Measurements from ENCODE around the gene KLF11. TPM values are rescaled to one million over a fixed set of nuclear protein-coding genes. Genes with fewer than 3 reads are reported as not detected.

Gene KLF11
- total RNA-seq (10 to 100 TPM; 10.2 to 11.2 TPM), polyA plus RNA-seq (ENCODE audit: insufficient read length in 2 of 2) (10 to 100 TPM; 11.7 to 13.3 TPM)
- long read RNA-seq, donor 1, full-length matches to known transcripts: 2 of 2 reads
- long read RNA-seq, donor 1, partial matches to known transcripts: 0 of 2 reads
- long read RNA-seq, donor 1, other reads (novel, unspliced or antisense): 0 of 2 reads
- long read RNA-seq, donor 2, full-length matches to known transcripts: 3 of 3 reads
- long read RNA-seq, donor 2, partial matches to known transcripts: 0 of 3 reads
- long read RNA-seq, donor 2, other reads (novel, unspliced or antisense): 0 of 3 reads
- long read RNA-seq, donor 3, full-length matches to known transcripts: 2 of 2 reads
- long read RNA-seq, donor 3, partial matches to known transcripts: 0 of 2 reads
- long read RNA-seq, donor 3, other reads (novel, unspliced or antisense): 0 of 2 reads
- long read RNA-seq, donor 4, full-length matches to known transcripts: 2 of 2 reads
- long read RNA-seq, donor 4, partial matches to known transcripts: 0 of 2 reads
- long read RNA-seq, donor 4, other reads (novel, unspliced or antisense): 0 of 2 reads

- peak within 1 kb of the TSS; percentile 71 for H3K4me3 ChIP-seq (ENCODE audit: low read depth, low read length)
- H3K27ac ChIP-seq (ENCODE audit: low read depth, low read length): peak within 1 kb of the TSS; percentile 88
- WGBS (ENCODE audit: insufficient coverage): under 1% methylated on average over 98 of the region's 104 CpGs
- H3K4me1 ChIP-seq (ENCODE audit: control insufficient read depth, insufficient read depth, low read length): peaks cover 47% of the 10 kb centered on the region
- H3K27me3 ChIP-seq (ENCODE audit: control insufficient read depth, insufficient read depth, low read length): no peaks in the 10 kb centered on the region
- H3K36me3 ChIP-seq (ENCODE audit: control insufficient read depth, insufficient read depth, low read length): peaks cover 14% of the 10 kb centered on the region
- peak in 4 of 6 donors; percentile 69 to 96 (median 90) for DNase-seq (ENCODE audit: low read depth in 4 of 6, low spot score in 6 of 6)
- no peaks in the 10 kb centered on the region for H3K9me3 ChIP-seq (ENCODE audit: control insufficient read depth, insufficient read depth, low read length)
Measured at GRCh38 chr2:10043256-10043905, at the start of gene KLF11. TSS of gene KLF11 (plus strand) at chr2:10043550. CDS start at chr2:10043717, 167 bp downstream.

- H3K4me3 ChIP-seq (ENCODE audit: low read depth, low read length): no peak overlapping the region
- DNase-seq (ENCODE audit: low read depth in 4 of 6, low spot score in 6 of 6): no peak
- no peaks in the 10 kb centered on the region for H3K4me1 ChIP-seq (ENCODE audit: control insufficient read depth, insufficient read depth, low read length)
- WGBS (ENCODE audit: insufficient coverage): 94% methylated on average over 11 of the region's 11 CpGs
- H3K27me3 ChIP-seq (ENCODE audit: control insufficient read depth, insufficient read depth, low read length): no peaks in the 10 kb centered on the region
- H3K9me3 ChIP-seq (ENCODE audit: control insufficient read depth, insufficient read depth, low read length): no peaks in the 10 kb centered on the region
- H3K36me3 ChIP-seq (ENCODE audit: control insufficient read depth, insufficient read depth, low read length): peaks cover 35% of the 10 kb centered on the region
- H3K27ac ChIP-seq (ENCODE audit: low read depth, low read length): no peak overlapping the region
Measured at GRCh38 chr2:9994462-9994861, 48.9 kb upstream of the KLF11 start.

- WGBS (ENCODE audit: insufficient coverage): 93% methylated on average over 3 of the region's 5 CpGs
- no peak overlapping the region for H3K27ac ChIP-seq (ENCODE audit: low read depth, low read length)
- no peaks in the 10 kb centered on the region for H3K9me3 ChIP-seq (ENCODE audit: control insufficient read depth, insufficient read depth, low read length)
- H3K36me3 ChIP-seq (ENCODE audit: control insufficient read depth, insufficient read depth, low read length): peaks cover 32% of the 10 kb centered on the region
- no peaks in the 10 kb centered on the region for H3K4me1 ChIP-seq (ENCODE audit: control insufficient read depth, insufficient read depth, low read length)
- H3K27me3 ChIP-seq (ENCODE audit: control insufficient read depth, insufficient read depth, low read length): no peaks in the 10 kb centered on the region
- no peak overlapping the region for H3K4me3 ChIP-seq (ENCODE audit: low read depth, low read length)
- no peak for DNase-seq (ENCODE audit: low read depth in 4 of 6, low spot score in 6 of 6)
Measured at GRCh38 chr2:9995059-9995458, 48.3 kb upstream of the KLF11 start.

- DNase-seq (ENCODE audit: low read depth in 4 of 6, low spot score in 6 of 6): no peak
Measured at GRCh38 chr2:9996321-9996720, 47.0 kb upstream of the KLF11 start.

GRCh38 chr2:9997936-9998335 lies 45.4 kb upstream of the KLF11 start:
- no peaks in the 10 kb centered on the region for H3K4me1 ChIP-seq (ENCODE audit: control insufficient read depth, insufficient read depth, low read length)
- no peak overlapping the region for H3K27ac ChIP-seq (ENCODE audit: low read depth, low read length)
- DNase-seq (ENCODE audit: low read depth in 4 of 6, low spot score in 6 of 6): no peak
- H3K9me3 ChIP-seq (ENCODE audit: control insufficient read depth, insufficient read depth, low read length): no peaks in the 10 kb centered on the region
- no peak overlapping the region for H3K4me3 ChIP-seq (ENCODE audit: low read depth, low read length)
- no peaks in the 10 kb centered on the region for H3K27me3 ChIP-seq (ENCODE audit: control insufficient read depth, insufficient read depth, low read length)
- 85% methylated on average over 1 of the region's 7 CpGs for WGBS (ENCODE audit: insufficient coverage)
- H3K36me3 ChIP-seq (ENCODE audit: control insufficient read depth, insufficient read depth, low read length): peaks cover 39% of the 10 kb centered on the region

More at GRCh38 chr2:9996321-9996720, 47.0 kb upstream of the KLF11 start:
- H3K27ac ChIP-seq (ENCODE audit: low read depth, low read length): no peak overlapping the region
- no peaks in the 10 kb centered on the region for H3K9me3 ChIP-seq (ENCODE audit: control insufficient read depth, insufficient read depth, low read length)
- H3K4me3 ChIP-seq (ENCODE audit: low read depth, low read length): no peak overlapping the region
- H3K27me3 ChIP-seq (ENCODE audit: control insufficient read depth, insufficient read depth, low read length): no peaks in the 10 kb centered on the region
- no peaks in the 10 kb centered on the region for H3K4me1 ChIP-seq (ENCODE audit: control insufficient read depth, insufficient read depth, low read length)
- peaks cover 40% of the 10 kb centered on the region for H3K36me3 ChIP-seq (ENCODE audit: control insufficient read depth, insufficient read depth, low read length)
- WGBS (ENCODE audit: insufficient coverage): no CpG with 5 or more reads among the region's 7 CpGs

GRCh38 chr2:9998916-9999654 lies 44.3 kb upstream of the KLF11 start:
- Histone ChIP-seq H3K9me3 (ENCODE audit: control insufficient read depth, insufficient read depth, low read length) (no peaks in the 10 kb centered on the region), H3K27ac (ENCODE audit: low read depth, low read length) (no peak overlapping the region), H3K4me3 (ENCODE audit: low read depth, low read length) (no peak overlapping the region), H3K27me3 (ENCODE audit: control insufficient read depth, insufficient read depth, low read length) (no peaks in the 10 kb centered on the region), H3K4me1 (ENCODE audit: control insufficient read depth, insufficient read depth, low read length) (no peaks in the 10 kb centered on the region), H3K36me3 (ENCODE audit: control insufficient read depth, insufficient read depth, low read length) (peaks cover 39% of the 10 kb centered on the region)
- WGBS (ENCODE audit: insufficient coverage): 97% methylated on average over 15 of the region's 20 CpGs
- no peak for DNase-seq (ENCODE audit: low read depth in 4 of 6, low spot score in 6 of 6)

GRCh38 chr2:9999693-10000092 lies 43.7 kb upstream of the KLF11 start:
- Histone ChIP-seq H3K4me1 (ENCODE audit: control insufficient read depth, insufficient read depth, low read length) (no peaks in the 10 kb centered on the region), H3K36me3 (ENCODE audit: control insufficient read depth, insufficient read depth, low read length) (peaks cover 35% of the 10 kb centered on the region), H3K27ac (ENCODE audit: low read depth, low read length) (no peak overlapping the region), H3K9me3 (ENCODE audit: control insufficient read depth, insufficient read depth, low read length) (no peaks in the 10 kb centered on the region), H3K4me3 (ENCODE audit: low read depth, low read length) (no peak overlapping the region), H3K27me3 (ENCODE audit: control insufficient read depth, insufficient read depth, low read length) (no peaks in the 10 kb centered on the region)
- DNase-seq (ENCODE audit: low read depth in 4 of 6, low spot score in 6 of 6): no peak
- WGBS (ENCODE audit: insufficient coverage): no CpG with 5 or more reads among the region's 1 CpG

- Histone ChIP-seq H3K27ac (ENCODE audit: low read depth, low read length) (no peak overlapping the region), H3K9me3 (ENCODE audit: control insufficient read depth, insufficient read depth, low read length) (no peaks in the 10 kb centered on the region), H3K4me1 (ENCODE audit: control insufficient read depth, insufficient read depth, low read length) (no peaks in the 10 kb centered on the region), H3K4me3 (ENCODE audit: low read depth, low read length) (no peak overlapping the region), H3K36me3 (ENCODE audit: control insufficient read depth, insufficient read depth, low read length) (peaks cover 30% of the 10 kb centered on the region), H3K27me3 (ENCODE audit: control insufficient read depth, insufficient read depth, low read length) (no peaks in the 10 kb centered on the region)
- DNase-seq (ENCODE audit: low read depth in 4 of 6, low spot score in 6 of 6): no peak
- 97% methylated on average over 5 of the region's 8 CpGs for WGBS (ENCODE audit: insufficient coverage)
Measured at GRCh38 chr2:10000541-10000940, 42.8 kb upstream of the KLF11 start.

GRCh38 chr2:10001586-10001985 lies 41.8 kb upstream of the KLF11 start:
- DNase-seq (ENCODE audit: low read depth in 4 of 6, low spot score in 6 of 6): peak in 1 of 6 donors; percentile 11

More at GRCh38 chr2:10001586-10001985, 41.8 kb upstream of the KLF11 start:
- Histone ChIP-seq H3K4me1 (ENCODE audit: control insufficient read depth, insufficient read depth, low read length) (peaks cover 2% of the 10 kb centered on the region), H3K9me3 (ENCODE audit: control insufficient read depth, insufficient read depth, low read length) (no peaks in the 10 kb centered on the region), H3K27me3 (ENCODE audit: control insufficient read depth, insufficient read depth, low read length) (peaks cover 5% of the 10 kb centered on the region), H3K36me3 (ENCODE audit: control insufficient read depth, insufficient read depth, low read length) (peaks cover 30% of the 10 kb centered on the region), H3K4me3 (ENCODE audit: low read depth, low read length) (no peak overlapping the region), H3K27ac (ENCODE audit: low read depth, low read length) (no peak overlapping the region)
- WGBS (ENCODE audit: insufficient coverage): 100% methylated on average over 2 of the region's 5 CpGs

Measured in spinal cord (tissue), 10 donors.